ENCODE measurements around the gene APOO. TPM values are rescaled to one million over a fixed set of nuclear protein-coding genes. Genes with fewer than 3 reads are reported as not detected.

APOO gene
- total RNA-seq, 1 experiment from 2014 or later: 20.2 TPM

DNA sequence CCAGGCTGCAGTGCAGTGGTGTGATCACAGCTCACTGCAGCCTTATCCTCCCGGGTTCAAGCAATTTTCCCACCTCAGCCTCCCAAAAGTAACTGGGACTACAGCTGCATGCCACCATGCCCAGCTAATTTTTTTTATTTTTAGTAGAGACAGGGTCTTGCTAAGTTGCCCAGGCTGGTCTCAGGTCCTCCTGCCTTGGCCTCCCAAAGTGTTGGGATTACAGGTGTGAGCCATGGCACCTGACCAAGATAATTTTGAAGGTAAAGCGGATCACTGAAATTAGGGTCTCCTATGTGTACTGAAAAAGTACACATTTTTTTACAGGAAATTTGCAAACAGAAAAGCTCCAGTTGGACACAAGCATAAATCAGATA is 120.0 kb downstream of the APOO start:
- Histone ChIP-seq H3K36me3 (peaks cover 7% of the 10 kb centered on the region), H3K27me3 (no peaks in the 10 kb centered on the region), H3K9me3 (no peaks in the 10 kb centered on the region), H3K4me3 (no peak overlapping the region)
- DNase-seq: no peak

DNA sequence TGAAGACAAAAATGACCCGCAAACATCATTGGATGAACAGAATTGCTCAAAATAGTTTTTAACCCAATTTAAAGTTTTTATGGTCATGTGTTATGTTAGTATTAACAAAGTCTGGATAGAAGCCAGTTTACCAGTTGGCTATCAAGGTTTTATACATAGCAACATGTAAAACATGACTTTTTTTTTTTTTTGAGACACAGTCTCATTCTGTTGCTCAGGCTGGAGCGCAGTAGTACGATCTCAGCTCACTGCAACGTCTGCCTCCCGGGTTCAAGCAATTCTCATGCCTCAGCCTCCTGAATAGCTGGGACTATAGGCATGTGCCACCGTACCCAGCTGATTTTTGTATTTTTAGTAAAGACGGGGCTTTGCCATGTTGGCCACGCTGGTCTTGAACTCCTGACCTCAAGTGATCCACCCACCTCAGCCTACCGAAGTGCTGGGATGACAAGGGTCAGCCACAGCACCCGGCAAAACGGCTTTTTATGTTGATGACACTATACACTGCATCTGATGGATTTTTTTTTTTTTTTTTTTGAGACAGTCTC is 121.4 kb downstream of the APOO start:
- Histone ChIP-seq H3K36me3 (peaks cover 7% of the 10 kb centered on the region), H3K9me3 (no peaks in the 10 kb centered on the region), H3K27me3 (no peaks in the 10 kb centered on the region), H3K4me3 (no peak overlapping the region)
- no peak for DNase-seq

DNA sequence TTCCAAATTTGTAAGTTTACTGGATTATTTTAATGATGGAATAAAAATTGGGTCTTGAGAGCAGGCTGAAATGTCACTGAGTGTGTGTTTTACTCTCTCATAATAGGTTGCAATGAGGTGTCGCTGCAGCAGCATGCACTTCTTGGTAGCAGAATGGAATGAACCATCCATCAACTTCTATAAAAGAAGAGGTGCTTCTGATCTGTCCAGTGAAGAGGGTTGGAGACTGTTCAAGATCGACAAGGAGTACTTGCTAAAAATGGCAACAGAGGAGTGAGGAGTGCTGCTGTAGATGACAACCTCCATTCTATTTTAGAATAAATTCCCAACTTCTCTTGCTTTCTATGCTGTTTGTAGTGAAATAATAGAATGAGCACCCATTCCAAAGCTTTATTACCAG is 122.2 kb downstream of the APOO start:
- Histone ChIP-seq H3K9me3 (no peaks in the 10 kb centered on the region), H3K27me3 (no peaks in the 10 kb centered on the region), H3K36me3 (peaks cover 7% of the 10 kb centered on the region), H3K4me3 (no peak overlapping the region; the same call in 1 of the 2 replicates)
- DNase-seq: no peak

DNA sequence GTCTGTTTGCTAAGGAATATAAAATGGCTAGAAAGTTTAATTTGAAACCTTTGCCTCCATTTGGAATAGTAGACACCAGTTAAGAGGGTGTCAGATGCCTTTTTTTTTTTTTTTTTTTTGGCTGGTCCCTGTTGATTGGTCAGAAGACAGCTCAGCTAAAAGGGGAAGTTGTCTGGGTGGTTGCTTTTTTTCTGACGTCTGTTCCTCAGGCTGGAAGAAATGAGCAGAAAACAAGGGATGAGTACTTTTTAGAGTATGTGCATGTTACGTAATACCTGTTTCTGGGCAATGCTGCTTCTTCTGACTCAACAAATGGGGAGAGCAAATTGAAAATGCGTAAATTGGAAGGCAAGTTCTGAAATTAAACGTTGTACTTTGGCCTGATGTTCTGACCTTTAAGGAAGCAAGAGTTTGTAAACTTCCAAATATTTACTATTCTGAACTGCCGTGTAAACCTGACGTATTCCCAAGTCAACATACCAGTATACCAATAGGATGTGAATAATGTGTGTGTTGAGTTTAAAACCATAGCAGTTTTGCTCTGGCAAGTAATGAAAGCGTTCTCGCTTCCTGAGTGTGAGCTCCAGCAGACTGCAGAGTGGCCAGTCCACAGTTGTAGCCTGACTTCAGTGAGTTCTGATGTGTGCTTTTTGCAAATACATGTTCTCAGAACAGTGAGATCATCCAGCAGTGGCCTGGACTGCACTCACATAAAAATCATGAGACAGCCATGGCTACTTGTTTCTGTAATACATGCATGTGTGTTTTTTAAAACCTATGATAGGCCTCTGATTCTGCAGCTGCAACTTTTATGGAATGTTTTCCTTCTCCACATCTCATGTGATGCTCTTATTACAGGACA is 123.0 kb downstream of the APOO start:
- H3K36me3 ChIP-seq: peaks cover 7% of the 10 kb centered on the region
- H3K9me3 ChIP-seq: no peaks in the 10 kb centered on the region
- no peaks in the 10 kb centered on the region for H3K27me3 ChIP-seq
- peak; percentile 34 for DNase-seq
- peak overlapping the region; percentile 61 for H3K4me3 ChIP-seq

DNA sequence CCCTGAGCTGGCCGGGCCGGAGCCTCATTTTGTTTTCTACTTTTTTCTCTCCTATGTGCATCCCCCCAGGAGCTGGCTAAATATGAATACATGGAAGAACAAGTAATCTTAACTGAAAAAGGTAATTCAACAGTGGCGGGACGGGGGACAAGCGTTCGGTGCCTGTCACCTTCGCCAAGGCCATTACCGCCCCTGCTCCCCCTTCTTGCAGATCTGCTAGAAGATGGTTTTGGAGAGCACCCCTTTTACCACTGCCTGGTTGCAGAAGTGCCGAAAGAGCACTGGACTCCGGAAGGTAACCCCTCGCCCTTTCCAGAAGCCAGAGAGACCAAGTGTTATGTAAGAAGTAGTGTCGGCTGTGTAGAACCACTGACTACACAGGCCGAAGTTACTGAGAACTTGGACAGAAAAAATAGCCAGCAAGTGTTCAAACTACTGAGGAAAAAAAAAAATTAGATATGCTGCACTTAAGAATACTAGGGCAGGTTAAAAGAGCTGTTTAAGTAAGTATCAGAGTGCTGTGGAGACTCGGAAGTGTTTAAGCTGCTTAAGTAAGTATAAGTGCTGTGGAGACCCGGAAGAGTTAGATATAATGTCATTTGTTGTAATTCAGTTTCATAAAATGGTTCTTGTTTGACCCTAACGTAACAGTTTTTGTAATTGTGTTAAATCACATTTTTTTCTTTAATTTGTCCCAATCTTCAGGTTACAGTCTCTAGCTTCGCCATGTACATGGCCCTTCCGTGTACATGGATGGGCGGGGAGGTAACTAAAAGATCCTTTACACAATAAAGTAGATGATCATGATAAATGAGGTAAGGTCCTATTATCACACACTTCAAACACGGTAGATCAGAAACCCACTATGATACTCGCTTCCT is 123.9 kb downstream of the APOO start:
- DNase-seq: no peak
- Histone ChIP-seq H3K36me3 (peaks cover 7% of the 10 kb centered on the region), H3K9me3 (no peaks in the 10 kb centered on the region), H3K27me3 (no peaks in the 10 kb centered on the region), H3K4me3 (peak overlapping the region; percentile 61)

Other genes starting within 250 kb of the APOO start
- gene PRDX4, start 240.4 kb downstream of the APOO start, total RNA-seq (2014; rRNA removed; shearing (Covaris generic); ENCODE audit: low replicate concordance): 554 and 568 TPM in 2 replicates
- 70.9 and 80.9 TPM in 2 replicates for gene ACOT9, start 164.7 kb downstream of the APOO start, total RNA-seq (2014; rRNA removed; shearing (Covaris generic); ENCODE audit: low replicate concordance)
- 62.1 and 85.3 TPM in 2 replicates for gene SAT1, start 124.8 kb downstream of the APOO start, total RNA-seq (2014; rRNA removed; shearing (Covaris generic); ENCODE audit: low replicate concordance)
- gene CXorf58, start 68 bp upstream of the APOO start, total RNA-seq (2014; rRNA removed; shearing (Covaris generic); ENCODE audit: low replicate concordance): 0.92 TPM in 1 of 2 replicates, not detected in the other
- gene KLHL15, start 119.2 kb upstream of the APOO start, total RNA-seq (2014; rRNA removed; shearing (Covaris generic); ENCODE audit: low replicate concordance): 8.0 and 8.5 TPM in 2 replicates
- 239 and 291 TPM in 2 replicates for gene EIF2S3, start 147.0 kb upstream of the APOO start, total RNA-seq (2014; rRNA removed; shearing (Covaris generic); ENCODE audit: low replicate concordance)
- gene ZFX, start 241.8 kb upstream of the APOO start, total RNA-seq (2014; rRNA removed; shearing (Covaris generic); ENCODE audit: low replicate concordance): 5.9 and 9.5 TPM in 2 replicates